ENCODE measurements around the gene KCNJ1.

The KCNJ1 gene

GRCh38 chr11:128882451-128882850, 15.4 kb upstream of the KCNJ1 start:
- DNase-seq (ENCODE audit: low read depth, low spot score): no peak

DNA sequence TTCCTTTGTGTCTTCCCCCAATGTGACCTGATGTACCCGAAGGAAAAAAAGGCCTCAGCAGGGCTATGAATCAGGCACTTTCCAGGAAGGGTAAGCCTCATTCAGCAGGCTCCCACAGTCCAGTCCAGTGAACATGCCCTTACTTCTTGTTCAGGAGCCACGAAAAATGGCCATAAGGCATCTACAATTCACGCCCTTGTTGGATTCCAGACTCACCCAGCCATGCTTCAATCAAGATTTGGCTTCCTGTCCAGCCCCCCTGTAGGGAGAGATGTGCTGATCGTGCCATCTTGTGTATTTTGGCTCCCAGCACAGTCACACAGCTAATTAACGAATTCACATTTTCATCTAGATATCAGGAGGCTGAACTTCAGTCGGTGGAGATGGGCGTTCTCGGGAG, 14.1 kb upstream of the KCNJ1 start:
- DNase-seq (ENCODE audit: low read depth, low spot score): no peak

DNA sequence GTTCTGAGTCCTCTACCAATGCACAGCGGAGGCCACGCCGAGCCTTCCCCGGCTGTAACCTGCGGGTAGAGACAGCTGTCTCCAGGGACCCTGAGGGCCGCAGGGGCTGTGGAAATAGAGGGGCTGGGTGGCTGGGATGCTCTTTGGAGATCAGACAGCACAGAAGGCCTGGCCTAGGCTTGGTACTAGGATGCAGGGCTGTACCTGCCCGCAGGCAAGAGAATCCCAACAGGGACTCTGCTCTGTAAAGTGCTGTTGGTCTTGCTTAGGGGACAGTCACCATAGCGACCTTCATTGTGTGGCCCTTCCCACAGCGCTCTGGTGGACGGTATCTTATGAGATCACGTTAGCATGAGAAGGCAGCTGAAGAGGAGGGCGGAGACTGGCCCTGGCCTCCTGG, 12.7 kb upstream of the KCNJ1 start:
- no peak for DNase-seq (ENCODE audit: low read depth, low spot score)

DNA sequence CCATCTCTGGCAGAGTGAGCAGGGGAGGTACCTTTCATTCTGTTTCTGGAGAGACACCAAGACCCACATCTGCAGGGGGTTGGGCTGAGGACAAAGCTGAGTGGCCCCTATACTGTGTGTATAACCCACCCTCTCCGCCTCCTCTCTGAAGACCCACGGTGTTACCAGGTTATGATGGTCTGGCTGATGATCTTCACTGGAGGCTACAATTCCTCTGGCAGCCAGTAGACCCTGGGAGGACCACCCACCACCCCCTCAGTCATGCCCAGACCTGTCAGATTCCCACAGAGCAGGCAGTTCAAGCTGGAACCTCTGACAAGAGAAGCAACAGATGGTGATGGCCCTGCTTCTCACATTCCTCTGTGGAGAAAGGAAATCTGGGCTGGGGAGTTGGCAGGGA, 11.4 kb upstream of the KCNJ1 start:
- DNase-seq (ENCODE audit: low read depth, low spot score): no peak

GRCh38 chr11:128877726-128878125, 10.6 kb upstream of the KCNJ1 start:
- no peak for DNase-seq (ENCODE audit: low read depth, low spot score)

DNA sequence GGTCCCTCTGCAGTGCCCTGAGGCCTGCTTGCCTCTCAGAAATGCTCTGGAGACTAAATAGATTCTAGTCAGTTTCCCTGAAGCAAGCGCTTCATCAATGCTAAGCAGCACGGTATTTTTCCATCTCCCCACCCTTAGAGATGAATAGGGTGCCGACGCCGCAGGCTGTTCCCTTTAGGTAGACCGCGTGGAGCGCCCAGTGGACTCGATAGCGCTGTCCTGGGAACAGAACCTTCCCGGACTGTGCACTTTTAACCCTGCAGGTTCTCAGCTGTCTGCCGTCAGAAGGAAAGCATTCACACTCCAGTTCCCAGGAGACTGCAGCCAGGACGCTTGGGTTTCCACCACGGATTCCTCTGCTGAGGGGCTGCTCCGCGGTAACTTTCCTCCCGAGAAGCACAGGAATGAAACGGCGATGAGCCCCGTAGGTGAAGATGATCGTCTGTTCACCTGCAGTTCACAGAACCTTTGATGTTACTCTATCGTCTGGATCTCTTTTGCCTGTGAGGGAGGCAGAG, 9.1 kb upstream of the KCNJ1 start:
- no peak for DNase-seq (ENCODE audit: low read depth, low spot score)

DNA sequence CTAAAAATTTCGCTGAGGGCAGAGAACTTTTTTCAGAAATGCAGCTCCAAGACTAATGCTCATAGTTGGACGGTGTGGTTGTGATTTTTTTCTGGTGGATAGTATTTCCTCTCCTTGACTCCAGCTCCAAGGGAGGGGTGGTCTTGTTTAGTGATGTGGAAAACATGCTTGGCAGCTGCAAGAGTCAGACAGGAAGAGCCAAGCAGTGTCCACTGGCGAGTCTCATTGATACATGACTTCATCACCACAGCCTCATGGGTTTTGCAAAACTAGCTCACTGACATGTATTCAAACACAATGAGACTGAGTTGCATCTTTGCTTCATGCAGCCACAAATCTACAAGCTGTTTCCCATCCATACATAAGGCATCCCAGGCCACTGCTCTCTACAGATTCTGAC, 7.3 kb upstream of the KCNJ1 start:
- no peak for DNase-seq (ENCODE audit: low read depth, low spot score)

GRCh38 chr11:128872594-128872993, 5.5 kb upstream of the KCNJ1 start:
- DNase-seq (ENCODE audit: low read depth, low spot score): no peak

GRCh38 chr11:128872094-128872493, 5.0 kb upstream of the KCNJ1 start:
- no peak for DNase-seq (ENCODE audit: low read depth, low spot score)

GRCh38 chr11:128871168-128871610, 4.1 kb upstream of the KCNJ1 start:
- DNase-seq (ENCODE audit: low read depth, low spot score): no peak

- DNase-seq (ENCODE audit: low read depth, low spot score): no peak
Observed at GRCh38 chr11:128868841-128869671, 2.0 kb upstream of the KCNJ1 start.

DNA sequence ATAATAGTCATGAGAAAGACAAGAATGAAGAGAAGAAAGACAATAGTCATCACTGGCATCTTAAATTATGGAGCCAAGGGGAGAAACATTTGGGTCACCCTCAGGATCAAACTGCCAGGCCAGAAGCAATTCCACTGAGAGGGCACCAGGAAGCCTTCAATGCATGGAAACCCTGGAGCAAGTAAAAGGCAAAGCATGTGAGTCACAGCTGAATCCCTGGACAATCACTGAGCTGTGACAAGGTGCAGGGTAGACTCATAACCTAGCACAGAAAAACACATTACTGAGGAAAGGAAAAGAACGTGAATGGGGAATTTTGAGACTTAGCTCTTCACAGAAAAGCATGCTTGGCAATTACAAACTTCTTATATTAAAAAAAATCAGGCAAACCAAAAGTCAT, 1.6 kb downstream of the KCNJ1 start:
- DNase-seq (ENCODE audit: low read depth, low spot score): no peak

- DNase-seq (ENCODE audit: low read depth, low spot score): no peak
Observed at GRCh38 chr11:128862908-128863660, 4.0 kb downstream of the KCNJ1 start.

DNA sequence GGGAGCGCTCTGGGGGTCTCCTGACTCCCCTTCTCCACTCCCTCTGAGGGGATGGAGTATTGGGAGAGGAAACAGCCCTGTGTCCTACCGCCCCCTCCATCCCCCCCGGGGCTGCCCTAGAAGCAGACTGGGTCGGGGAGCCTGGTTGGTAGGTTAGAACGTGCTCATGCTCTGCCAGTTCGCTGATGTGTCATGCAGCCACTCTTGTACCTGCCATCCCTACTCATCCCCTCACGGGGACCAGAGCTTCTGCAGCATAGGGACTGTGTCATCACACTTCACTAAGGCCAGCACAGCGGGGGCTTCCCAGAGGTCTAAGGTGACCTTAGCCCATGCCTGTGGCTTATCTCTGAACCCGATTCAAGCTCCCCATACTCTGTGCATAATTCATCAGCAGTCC, 4.7 kb downstream of the KCNJ1 start:
- DNase-seq (ENCODE audit: low read depth, low spot score): no peak

DNA sequence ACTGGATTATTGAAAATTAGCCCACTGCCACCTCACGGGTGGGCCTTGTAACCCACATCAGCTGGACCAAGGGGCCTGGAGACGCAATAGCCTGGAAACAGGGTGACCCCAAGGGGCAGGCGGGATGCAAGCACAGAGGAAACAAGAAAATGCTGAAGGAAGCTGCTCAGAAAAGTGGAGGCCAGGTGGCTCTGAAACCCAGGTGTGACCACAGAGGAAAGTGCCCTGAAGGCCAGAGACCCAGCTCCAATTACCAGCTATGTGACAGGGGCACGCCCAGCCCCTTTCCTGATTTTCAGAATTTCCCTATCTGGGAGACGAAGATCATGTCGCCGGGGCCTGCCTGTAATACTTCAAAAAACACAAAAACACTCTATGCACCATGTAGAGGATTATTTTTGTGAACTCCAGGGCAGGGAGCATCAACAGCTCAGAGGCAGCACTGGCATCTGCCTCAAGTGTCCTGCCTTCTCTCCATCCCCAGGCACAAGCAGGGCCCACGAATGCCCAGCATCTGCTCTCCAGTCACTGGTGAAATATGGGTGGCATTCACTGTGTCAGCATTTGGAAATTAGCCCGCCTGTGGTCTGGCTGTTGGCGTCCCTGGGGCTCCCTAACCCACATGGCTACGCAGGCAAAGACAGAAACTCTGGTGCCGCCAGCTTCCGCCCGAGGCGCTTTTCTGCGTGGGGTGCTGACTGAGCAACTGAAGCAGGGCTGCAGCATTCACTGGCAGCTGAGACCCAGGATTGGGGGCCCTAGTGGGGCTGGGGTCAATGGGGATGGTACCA, 6.3 kb downstream of the KCNJ1 start:
- no peak for DNase-seq (ENCODE audit: low read depth, low spot score)

DNA sequence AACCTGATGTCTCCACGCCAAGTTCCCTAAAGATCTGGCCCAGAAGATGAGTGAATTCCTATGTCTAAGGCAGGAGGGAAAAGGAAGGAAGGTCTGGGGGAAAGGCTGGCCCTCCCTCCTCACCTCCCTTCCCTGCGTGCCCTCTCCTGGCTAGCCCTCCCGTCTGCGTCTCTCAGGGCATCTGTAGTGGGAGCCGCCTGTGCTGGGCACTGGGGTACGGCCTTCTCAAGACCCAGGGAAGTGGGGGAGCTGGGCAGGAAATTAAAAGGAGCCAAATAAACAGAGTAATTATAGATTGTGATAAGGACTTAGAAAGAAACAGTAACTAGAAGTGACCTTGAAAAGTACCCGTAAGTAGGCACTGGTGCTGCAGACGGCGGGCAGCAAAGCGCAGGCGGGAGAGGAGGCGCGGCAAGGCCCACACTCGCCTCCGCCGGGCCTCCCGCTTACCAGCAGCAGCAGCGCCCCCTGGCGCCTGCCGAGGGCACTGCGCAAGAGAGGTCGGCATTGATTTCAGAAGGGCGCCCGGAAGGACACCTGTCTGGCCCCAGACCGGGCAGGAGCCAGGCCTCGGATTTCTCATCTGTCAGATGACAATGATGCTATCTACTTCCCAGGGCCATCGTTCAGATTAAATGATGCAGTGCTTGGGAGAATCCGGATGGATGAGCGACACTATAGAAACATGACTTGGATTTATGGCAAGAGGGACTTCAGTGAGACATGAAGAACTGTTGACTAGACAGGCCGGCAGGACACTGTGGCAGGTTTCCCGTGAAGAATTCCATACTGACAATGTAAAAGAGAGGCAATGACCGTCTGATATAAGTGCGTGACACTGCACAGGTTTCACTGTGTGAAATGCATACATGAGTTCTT, 7.3 kb downstream of the KCNJ1 start:
- DNase-seq (ENCODE audit: low read depth, low spot score): no peak

- no peak for DNase-seq (ENCODE audit: low read depth, low spot score)
Observed at GRCh38 chr11:128857341-128857740, 9.8 kb downstream of the KCNJ1 start.

- DNase-seq (ENCODE audit: low read depth, low spot score): no peak
Observed at GRCh38 chr11:128856241-128856640, 10.9 kb downstream of the KCNJ1 start.

GRCh38 chr11:128854841-128855240, 12.3 kb downstream of the KCNJ1 start:
- no peak for DNase-seq (ENCODE audit: low read depth, low spot score)

DNA sequence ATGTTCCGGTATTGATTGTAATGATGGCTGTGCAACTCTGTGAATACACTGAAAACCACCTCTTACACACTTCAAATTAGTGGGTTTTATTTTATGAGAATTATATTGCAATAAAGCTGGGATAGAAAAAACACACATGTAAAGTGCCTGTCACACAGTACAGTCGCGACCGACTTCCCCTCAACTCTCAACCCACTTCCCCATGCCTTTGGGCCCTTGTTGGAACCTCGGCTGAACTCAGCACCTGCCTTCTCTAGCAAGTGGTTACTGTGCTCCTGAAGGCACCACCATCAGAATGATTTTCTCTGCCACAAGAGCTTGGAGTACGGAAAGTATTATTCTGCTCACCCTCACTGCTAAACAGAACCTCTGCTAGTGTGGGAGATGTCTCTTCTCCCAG, 13.5 kb downstream of the KCNJ1 start:
- no peak for DNase-seq (ENCODE audit: low read depth, low spot score)

All from brain pericyte (primary cell).